Measurements from ENCODE around the gene ADAM8. TPM values are rescaled to one million over a fixed set of nuclear protein-coding genes. Genes with fewer than 3 reads are reported as not detected.

ADAM8 gene
- total and polyA plus RNA-seq, 2 of the 4 experiments (the other 2 are of a cell fraction): under 0.01 to 0.74 TPM

GRCh38 chr10:133303206-133303605 lies 26.5 kb upstream of the ADAM8 start:
- H3K56ac ChIP-seq (ENCODE audit: extremely low read depth, insufficient read depth, low read length): no peak overlapping the region
- H3K27ac ChIP-seq (ENCODE audit: insufficient read depth, low read length): no peak overlapping the region
- H4K8ac ChIP-seq (ENCODE audit: low read depth in 2 of 2, low read length in 2 of 2): no peak overlapping the region
- H2AK9ac ChIP-seq (replicated peaks; ENCODE audit: low read depth, low read length, poor library complexity): no peak overlapping the region
- peaks cover 48% of the 10 kb centered on the region for H4K20me1 ChIP-seq (ENCODE audit: insufficient read depth, low read length)
- ATAC-seq (ENCODE audit: low read depth) (no peak), DNase-seq (no peak)
- CTCF ChIA-PET: interaction anchor here (1.2 kb wide), 1 partner anchor 159 kb away, joined by 4 read pairs; no protein-coding TSS in a partner anchor
- H3K9me3 ChIP-seq (ENCODE audit: control insufficient read depth, insufficient read depth, low read length): no peaks in the 10 kb centered on the region
- no peak overlapping the region for H3K23ac ChIP-seq (ENCODE audit: low read depth, low read length)
- no peak overlapping the region for H3K9ac ChIP-seq (ENCODE audit: low read depth, low read length)
- no peak overlapping the region for H2AK5ac ChIP-seq (ENCODE audit: low read depth, low read length)
- H4K5ac ChIP-seq (ENCODE audit: low read depth, low read length): no peak overlapping the region
- no peak overlapping the region for H2BK5ac ChIP-seq (ENCODE audit: low read depth, low read length, poor library complexity, severe bottlenecking)
- WGBS, 2 experiments (ENCODE audit: extremely low coverage in 2 of 2, insufficient read length in 1 of 2): 66% methylated on average over 3 of the region's 10 CpGs; no CpG with 5 or more reads in 1 of the 2 experiments
- POLR2A ChIA-PET (ENCODE audit: unreplicated experiment): no interaction called here
- intact Hi-C loops (cut with micrococcal nuclease): no loop called here
- H3K27me3 ChIP-seq (ENCODE audit: control insufficient read depth, insufficient read depth, low read length): no peaks in the 10 kb centered on the region
- no peak overlapping the region for H2BK120ac ChIP-seq (ENCODE audit: low read depth, low read length)
- H3K14ac ChIP-seq (replicated peaks; ENCODE audit: low read depth, low read length): no peak overlapping the region
- TF ChIP-seq NFE2L2 (IDR thresholded peaks at IDR 0.05; ENCODE audit: low read depth, low read length) (no peak), MXI1 (IDR thresholded peaks at IDR 0.05; ENCODE audit: borderline replicate concordance, low read depth, low read length) (no peak), USF2 (IDR thresholded peaks at IDR 0.05; ENCODE audit: low read depth, low read length) (no peak)
- peaks cover 26% of the 10 kb centered on the region for H3K36me3 ChIP-seq (ENCODE audit: control insufficient read depth, insufficient read depth, low read length)
- H2BK15ac ChIP-seq (ENCODE audit: low read depth, low read length): no peak overlapping the region
- H3K18ac ChIP-seq (ENCODE audit: low read depth, low read length): no peak overlapping the region
- H2BK20ac ChIP-seq (ENCODE audit: low read depth, low read length): no peak overlapping the region
- dilution Hi-C loops (cut with HindIII; ENCODE audit: low sequenced_read_pairs, unreplicated experiment): no loop called here
- peaks cover 5% of the 10 kb centered on the region for H3K4me1 ChIP-seq (ENCODE audit: control insufficient read depth, insufficient read depth, low read length)
- in situ Hi-C loops (cut with MboI; ENCODE audit: low sequenced_read_pairs): no loop called here
- no peak overlapping the region for H3K4ac ChIP-seq (ENCODE audit: low read depth, low read length)
- no peak overlapping the region for H3K4me3 ChIP-seq (ENCODE audit: insufficient read depth, low read depth, low read length)
- H3K9me1 ChIP-seq (ENCODE audit: insufficient read depth, low read length): peaks cover 9% of the 10 kb centered on the region; the same call in 1 of the 2 replicates
- H3K4me2 ChIP-seq (ENCODE audit: low read depth, low read length): no peak overlapping the region
- peaks cover 15 to 55% of the 10 kb centered on the region in 2 experiments for H3K79me1 ChIP-seq (ENCODE audit: low read depth in 1 of 2, low read length in 2 of 2)
- H4K91ac ChIP-seq (ENCODE audit: insufficient read depth, low read depth, low read length): no peak overlapping the region
- no peak overlapping the region for H2AFZ ChIP-seq (replicated peaks; ENCODE audit: low read length, poor library complexity)
- BruUV-seq (replicated peaks): no TSS peak
